Measurements from ENCODE around the gene DENND1A. TPM values are rescaled to one million over a fixed set of nuclear protein-coding genes. Genes with fewer than 3 reads are reported as not detected.
A peak's percentile ranks its signal among the peaks of the same experiment; 100 is the strongest.

Gene DENND1A
- total and polyA plus RNA-seq, 4 donors: 7.9 to 22.0 (median 13.9) TPM

- Histone ChIP-seq H3K36me3 (ENCODE audit: control insufficient read depth in 4 of 4, insufficient read depth in 3 of 4, low read depth in 1 of 4, low read length in 3 of 4) (no peaks in the 10 kb centered on the region), H3K4me1 (ENCODE audit: control insufficient read depth in 4 of 4, insufficient read depth in 4 of 4, low read length in 3 of 4) (peaks cover 2 to 18% (median 10%) of the 10 kb centered on the region in 4 donors), H3K27me3 (ENCODE audit: control insufficient read depth in 4 of 4, insufficient read depth in 4 of 4, low read length in 3 of 4) (no peaks in the 10 kb centered on the region), H3K27ac (ENCODE audit: low read depth in 1 of 2, low read length in 2 of 2) (no peak overlapping the region), H3K4me3 (ENCODE audit: low read depth in 1 of 3, low read length in 3 of 3) (no peak overlapping the region), H3K9ac (ENCODE audit: low read depth in 1 of 2, low read length in 2 of 2) (no peak overlapping the region), H3K9me3 (ENCODE audit: control insufficient read depth in 4 of 4, low read length in 3 of 4) (no peaks in the 10 kb centered on the region)
- no peak for DNase-seq (ENCODE audit: low spot score)
- TF ChIP-seq GABPA (IDR thresholded peaks at IDR 0.05 in 1 of 2, conservative IDR thresholded peaks at IDR 0.05 in 1 of 2) (no peak), EGR1 (IDR thresholded peaks at IDR 0.05; ENCODE audit: low read depth in 2 of 2) (no peak), YY1 (IDR thresholded peaks at IDR 0.05) (no peak)
- 95% methylated on average over 4 of the region's 4 CpGs for WGBS
Observed at GRCh38 chr9:123743737-123744136, 186.2 kb downstream of the DENND1A start.

GRCh38 chr9:123742009-123742767 lies 187.7 kb downstream of the DENND1A start:
- Histone ChIP-seq H3K4me3 (ENCODE audit: low read depth in 1 of 3, low read length in 3 of 3) (no peak overlapping the region), H3K4me1 (ENCODE audit: control insufficient read depth in 4 of 4, insufficient read depth in 4 of 4, low read length in 3 of 4) (peaks cover 7 to 29% (median 17%) of the 10 kb centered on the region in 4 donors), H3K36me3 (ENCODE audit: control insufficient read depth in 4 of 4, insufficient read depth in 3 of 4, low read depth in 1 of 4, low read length in 3 of 4) (no peaks in the 10 kb centered on the region), H3K9ac (ENCODE audit: low read depth in 1 of 2, low read length in 2 of 2) (no peak overlapping the region), H3K27me3 (ENCODE audit: control insufficient read depth in 4 of 4, insufficient read depth in 4 of 4, low read length in 3 of 4) (no peaks in the 10 kb centered on the region), H3K27ac (ENCODE audit: low read depth in 1 of 2, low read length in 2 of 2) (no peak overlapping the region), H3K9me3 (ENCODE audit: control insufficient read depth in 4 of 4, low read length in 3 of 4) (no peaks in the 10 kb centered on the region)
- WGBS: 44% methylated on average over 7 of the region's 7 CpGs
- peak; percentile 41 for DNase-seq (ENCODE audit: low spot score)
- no peak for TF ChIP-seq EGR1 (IDR thresholded peaks at IDR 0.05; ENCODE audit: low read depth in 2 of 2)
- TF ChIP-seq, protein P1, sequence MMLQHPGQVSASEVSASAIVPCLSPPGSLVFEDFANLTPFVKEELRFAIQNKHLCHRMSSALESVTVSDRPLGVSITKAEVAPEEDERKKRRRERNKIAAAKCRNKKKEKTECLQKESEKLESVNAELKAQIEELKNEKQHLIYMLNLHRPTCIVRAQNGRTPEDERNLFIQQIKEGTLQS (IDR thresholded peaks at IDR 0.05): no peak
- TF ChIP-seq HNF4G (IDR thresholded peaks at IDR 0.05): no peak
- TF ChIP-seq, protein P2, sequence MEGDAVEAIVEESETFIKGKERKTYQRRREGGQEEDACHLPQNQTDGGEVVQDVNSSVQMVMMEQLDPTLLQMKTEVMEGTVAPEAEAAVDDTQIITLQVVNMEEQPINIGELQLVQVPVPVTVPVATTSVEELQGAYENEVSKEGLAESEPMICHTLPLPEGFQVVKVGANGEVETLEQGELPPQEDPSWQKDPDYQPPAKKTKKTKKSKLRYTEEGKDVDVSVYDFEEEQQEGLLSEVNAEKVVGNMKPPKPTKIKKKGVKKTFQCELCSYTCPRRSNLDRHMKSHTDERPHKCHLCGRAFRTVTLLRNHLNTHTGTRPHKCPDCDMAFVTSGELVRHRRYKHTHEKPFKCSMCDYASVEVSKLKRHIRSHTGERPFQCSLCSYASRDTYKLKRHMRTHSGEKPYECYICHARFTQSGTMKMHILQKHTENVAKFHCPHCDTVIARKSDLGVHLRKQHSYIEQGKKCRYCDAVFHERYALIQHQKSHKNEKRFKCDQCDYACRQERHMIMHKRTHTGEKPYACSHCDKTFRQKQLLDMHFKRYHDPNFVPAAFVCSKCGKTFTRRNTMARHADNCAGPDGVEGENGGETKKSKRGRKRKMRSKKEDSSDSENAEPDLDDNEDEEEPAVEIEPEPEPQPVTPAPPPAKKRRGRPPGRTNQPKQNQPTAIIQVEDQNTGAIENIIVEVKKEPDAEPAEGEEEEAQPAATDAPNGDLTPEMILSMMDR (IDR thresholded peaks at IDR 0.05; ENCODE audit: low read depth, low read length, missing input control): no peak
- no peak for TF ChIP-seq RAD21 (IDR thresholded peaks at IDR 0.05)
- no peak for TF ChIP-seq YY1 (IDR thresholded peaks at IDR 0.05)
- TF ChIP-seq REST (IDR thresholded peaks at IDR 0.05): peak; percentile 44
- TF ChIP-seq FOXA2 (IDR thresholded peaks at IDR 0.05): peak; percentile 20
- peak; percentile 11 for TF ChIP-seq ZBTB33 (IDR thresholded peaks at IDR 0.05)
- TF ChIP-seq GABPA (IDR thresholded peaks at IDR 0.05 in 1 of 2, conservative IDR thresholded peaks at IDR 0.05 in 1 of 2): no peak
- TF ChIP-seq SP1 (IDR thresholded peaks at IDR 0.05): peak; percentile 56
- no peak for TF ChIP-seq TAF1 (conservative IDR thresholded peaks at IDR 0.05)
- peak; percentile 84 for TF ChIP-seq NR2F2 (IDR thresholded peaks at IDR 0.05)
- peak; percentile 79 to 83 for TF ChIP-seq RXRA (IDR thresholded peaks at IDR 0.05)
- peak; percentile 27 for TF ChIP-seq MAX (IDR thresholded peaks at IDR 0.05)
- peak in 1 of 2 donors; percentile 12 for TF ChIP-seq JUND (IDR thresholded peaks at IDR 0.05)
- TF ChIP-seq FOXA1 (IDR thresholded peaks at IDR 0.05): no peak
- peak in 1 of 2 donors; percentile 24 for TF ChIP-seq HNF4A (conservative IDR thresholded peaks at IDR 0.05)
